GM21367 (cell line): ENCODE results near the gene FAM20C.
"Not testable (repeated sequence)": the region's sequence is repeated elsewhere in the genome, so short reads cannot be mapped to it uniquely, and the experiment has no call there.

Source experiments
- ATAC-seq: cut with Tn5 transposase; IDR thresholded peaks from one replicate; pipeline ENCODE4 v1.9.1; 2021; ENCODE audit not compliant: unreplicated experiment

The FAM20C gene

DNA sequence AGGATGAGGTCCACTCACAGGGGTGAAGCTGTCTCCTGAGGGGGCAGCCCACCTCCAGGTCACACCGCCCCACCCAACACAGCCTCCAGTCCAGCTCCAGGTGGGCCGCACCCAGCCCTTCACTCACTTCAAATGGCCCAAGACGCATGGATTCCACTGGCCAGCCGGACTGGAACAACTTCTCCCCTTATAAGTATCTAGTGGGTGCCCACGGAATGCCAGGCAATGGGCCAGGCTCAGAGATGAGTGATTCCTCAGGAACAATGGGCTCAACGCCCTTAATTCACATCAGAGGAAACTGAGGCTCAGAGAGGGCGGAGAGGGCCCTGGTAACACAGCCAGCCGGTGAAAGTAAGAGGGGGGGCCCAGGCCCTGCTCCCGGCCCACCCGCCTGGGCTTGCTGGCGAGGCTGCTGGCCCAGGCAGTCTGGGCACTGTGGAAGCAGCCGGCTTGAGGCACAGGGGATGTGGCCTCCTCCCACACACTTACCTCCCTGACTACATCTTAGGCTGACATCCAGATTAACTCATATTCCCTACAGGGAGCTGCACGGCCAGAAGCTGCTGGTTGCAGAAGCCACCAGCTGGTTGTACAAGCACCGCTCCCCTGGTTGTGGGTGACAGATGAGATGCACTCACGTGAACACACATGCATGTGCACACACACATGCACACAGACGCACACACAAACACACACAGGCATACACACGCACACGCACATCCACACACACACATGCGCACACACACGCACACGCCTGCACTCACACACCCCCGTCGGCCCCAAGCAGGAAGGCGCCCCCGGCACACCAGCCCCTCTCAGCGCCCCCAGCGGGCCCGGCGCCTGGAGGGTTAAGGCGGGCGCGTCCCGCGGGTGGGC is 1.0 kb upstream of the FAM20C start:
- ATAC-seq: no peak

DNA sequence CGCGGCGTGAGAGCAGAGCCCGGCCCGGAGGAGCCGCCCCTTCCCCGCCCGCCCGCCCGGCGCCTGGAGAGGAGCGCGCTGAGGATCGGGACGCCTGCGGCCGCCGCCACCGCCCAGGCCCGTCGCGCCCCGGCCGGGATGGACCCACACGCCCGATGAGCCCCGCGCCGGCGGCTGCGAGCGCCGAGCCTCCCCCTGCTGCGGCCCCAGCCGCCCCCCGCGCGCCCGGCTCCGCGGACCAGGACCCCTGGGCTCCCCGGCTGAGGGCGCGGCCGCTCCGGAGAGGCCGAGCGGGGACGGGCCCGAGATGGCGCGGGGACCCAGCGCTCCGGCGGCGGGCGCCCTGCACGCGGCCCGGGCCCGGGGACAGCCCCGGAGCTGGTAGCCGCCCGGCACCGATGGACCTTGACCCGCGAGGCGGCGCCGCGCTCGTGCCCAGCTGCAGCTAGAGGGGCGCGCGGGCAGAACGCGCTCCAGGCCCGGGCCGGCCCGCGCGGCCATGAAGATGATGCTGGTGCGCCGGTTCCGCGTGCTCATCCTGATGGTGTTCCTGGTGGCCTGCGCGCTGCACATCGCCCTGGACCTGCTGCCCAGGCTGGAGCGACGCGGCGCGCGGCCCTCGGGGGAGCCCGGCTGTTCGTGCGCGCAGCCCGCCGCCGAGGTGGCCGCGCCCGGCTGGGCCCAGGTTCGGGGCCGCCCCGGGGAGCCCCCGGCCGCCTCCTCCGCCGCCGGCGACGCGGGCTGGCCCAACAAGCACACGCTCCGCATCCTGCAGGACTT is 520 bp downstream of the FAM20C start:
- no peak for ATAC-seq

DNA sequence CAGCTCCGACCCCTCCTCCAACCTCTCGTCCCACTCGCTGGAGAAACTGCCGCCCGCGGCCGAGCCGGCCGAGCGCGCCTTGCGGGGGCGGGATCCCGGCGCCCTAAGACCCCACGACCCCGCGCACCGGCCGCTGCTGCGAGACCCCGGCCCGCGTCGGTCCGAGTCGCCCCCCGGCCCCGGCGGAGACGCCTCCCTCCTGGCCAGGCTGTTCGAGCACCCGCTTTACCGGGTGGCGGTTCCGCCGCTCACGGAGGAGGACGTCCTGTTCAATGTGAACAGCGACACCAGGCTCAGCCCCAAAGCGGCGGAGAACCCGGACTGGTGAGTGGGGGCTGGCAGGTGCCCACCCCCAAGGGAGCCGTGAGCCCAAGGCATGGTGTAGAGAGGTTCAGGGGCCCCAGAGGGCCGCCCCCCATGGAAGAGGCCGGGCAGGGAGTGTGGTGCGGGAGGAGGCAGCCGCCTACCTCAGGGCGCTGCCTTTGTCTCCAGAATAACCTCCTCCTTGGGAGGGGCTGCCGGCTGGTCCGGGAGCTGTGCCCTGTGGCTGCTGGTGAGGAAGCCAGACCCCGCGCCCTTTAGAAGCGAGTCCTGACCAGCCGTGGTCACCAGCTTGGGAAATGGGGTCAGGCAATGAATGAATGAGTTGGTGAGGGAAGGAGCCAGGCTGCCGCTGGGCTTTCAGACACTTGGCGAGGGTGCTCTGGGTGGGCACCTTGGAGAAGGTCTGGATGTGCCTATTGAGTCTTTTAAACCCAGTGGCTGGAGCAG is 1.3 kb downstream of the FAM20C start:
- ATAC-seq: no peak

GRCh38 chr7:194252-195009 is 2.1 kb downstream of the FAM20C start:
- ATAC-seq: no peak

- no peak for ATAC-seq
Observed at GRCh38 chr7:195010-195829, 2.8 kb downstream of the FAM20C start.

GRCh38 chr7:195830-196128 is 3.4 kb downstream of the FAM20C start:
- ATAC-seq: no peak

DNA sequence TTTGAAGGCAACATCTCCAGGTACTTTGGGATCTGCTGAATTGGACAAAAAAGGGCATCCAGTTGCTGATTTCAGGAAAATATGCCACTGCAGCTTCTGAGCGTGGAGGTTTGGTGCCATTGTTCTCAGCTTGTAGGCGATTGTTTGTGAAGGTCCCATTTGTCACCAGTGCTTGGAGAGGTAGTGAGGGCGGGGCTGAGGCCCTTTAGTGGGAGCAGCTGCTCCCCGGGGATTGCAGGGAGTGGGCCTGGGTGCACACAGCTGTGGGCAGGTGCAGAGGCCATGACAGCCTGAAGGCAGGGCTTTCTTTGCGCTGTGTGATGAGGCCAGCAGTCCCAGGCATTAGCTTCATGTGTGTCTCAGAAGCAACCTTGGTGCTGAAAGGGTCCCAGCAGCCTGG is 3.9 kb downstream of the FAM20C start:
- no peak for ATAC-seq

DNA sequence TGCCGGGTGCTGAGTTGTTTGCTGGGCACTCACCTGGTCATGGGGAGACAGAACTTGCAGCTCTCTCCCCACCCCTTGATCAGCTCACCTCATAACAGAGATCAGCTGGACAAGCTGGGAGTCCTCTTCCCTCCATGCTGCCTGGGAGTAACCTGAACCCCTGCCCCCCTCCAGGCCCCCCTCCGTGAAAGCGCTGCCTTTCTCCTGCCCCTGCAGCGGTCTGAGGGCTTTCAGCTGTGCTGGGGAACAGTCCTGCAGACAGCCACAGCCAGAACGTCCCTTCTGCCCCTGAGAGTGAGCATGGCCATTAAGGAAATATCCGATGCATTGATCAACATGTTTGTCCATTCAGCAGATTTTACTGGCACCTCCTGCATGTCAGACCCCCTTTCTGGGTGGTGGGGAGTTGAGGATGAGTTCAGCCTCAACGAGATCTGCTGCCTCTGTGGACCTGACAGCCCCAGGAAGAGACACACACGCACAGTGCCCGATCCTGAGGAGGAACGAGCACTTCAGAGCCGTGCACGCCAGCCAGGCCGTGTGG is 4.5 kb downstream of the FAM20C start:
- ATAC-seq: no peak

DNA sequence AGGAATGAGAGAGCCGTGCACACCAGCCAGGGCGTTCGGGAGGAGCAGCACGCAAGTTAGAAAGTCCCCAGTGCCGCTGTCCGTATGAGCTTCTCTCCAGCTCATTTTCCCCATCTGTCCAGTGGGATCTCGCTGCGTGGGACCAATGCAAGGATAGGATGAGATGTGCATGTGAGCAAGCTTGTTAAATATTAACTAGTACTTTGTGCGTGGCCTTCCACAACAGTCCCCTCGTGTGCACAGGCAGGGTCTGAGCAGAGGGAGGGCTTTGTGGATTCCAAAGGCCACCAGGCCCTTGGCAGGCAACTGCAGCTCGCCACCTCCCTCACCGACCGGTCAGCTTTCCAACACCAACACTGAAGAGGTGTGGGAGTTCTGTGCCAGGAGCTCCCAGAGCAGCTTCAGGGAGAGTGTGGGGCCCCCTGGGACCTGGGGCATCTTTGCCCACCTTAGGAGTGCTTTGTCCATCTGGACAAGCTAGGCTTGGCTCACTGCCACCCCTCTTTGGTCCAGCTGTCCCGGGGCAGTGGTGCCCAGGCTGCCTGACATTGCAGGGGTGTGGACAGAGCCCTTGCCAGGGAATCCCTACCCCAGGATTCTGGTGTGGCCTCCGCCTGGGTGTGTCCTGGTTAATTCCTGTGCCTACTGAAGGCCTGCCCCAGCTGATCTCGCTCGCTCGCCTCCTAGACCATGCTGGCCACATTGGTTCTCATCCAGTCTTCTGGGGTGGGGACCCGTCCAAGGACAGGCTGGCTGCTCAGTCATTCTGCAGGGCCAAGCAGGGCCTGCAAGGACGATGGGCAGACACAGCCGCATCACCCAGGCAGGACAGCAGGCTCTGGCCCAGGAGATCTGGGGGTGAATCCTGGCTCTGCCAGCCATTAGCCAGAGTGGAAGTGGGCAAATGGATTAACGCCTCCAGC is 5.3 kb downstream of the FAM20C start:
- no peak for ATAC-seq

GRCh38 chr7:199483-200249 is 7.3 kb downstream of the FAM20C start:
- no peak for ATAC-seq

- ATAC-seq: no peak
Observed at GRCh38 chr7:200290-200689, 7.9 kb downstream of the FAM20C start.

- no peak for ATAC-seq
Observed at GRCh38 chr7:200704-201103, 8.3 kb downstream of the FAM20C start.

DNA sequence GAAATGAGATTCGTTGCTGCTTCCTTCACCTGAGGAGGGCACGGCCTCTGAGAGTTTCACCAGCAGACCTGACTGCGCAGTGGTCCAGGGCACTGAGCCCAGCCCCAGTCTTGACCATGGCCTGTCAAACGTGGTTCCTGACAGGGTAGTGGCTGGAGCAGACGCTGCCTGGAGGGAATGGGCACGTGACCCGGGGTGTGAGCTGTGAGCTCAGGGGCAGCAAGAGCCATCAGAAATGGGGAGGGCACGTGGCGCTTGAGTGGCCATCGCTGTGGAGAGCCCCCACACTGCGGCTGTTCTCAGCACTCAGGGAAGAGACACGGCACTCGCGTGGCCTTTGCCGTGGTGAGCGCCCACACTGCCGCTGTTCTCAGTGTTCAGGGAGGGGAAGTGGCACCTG is 12.0 kb downstream of the FAM20C start:
- no peak for ATAC-seq

DNA sequence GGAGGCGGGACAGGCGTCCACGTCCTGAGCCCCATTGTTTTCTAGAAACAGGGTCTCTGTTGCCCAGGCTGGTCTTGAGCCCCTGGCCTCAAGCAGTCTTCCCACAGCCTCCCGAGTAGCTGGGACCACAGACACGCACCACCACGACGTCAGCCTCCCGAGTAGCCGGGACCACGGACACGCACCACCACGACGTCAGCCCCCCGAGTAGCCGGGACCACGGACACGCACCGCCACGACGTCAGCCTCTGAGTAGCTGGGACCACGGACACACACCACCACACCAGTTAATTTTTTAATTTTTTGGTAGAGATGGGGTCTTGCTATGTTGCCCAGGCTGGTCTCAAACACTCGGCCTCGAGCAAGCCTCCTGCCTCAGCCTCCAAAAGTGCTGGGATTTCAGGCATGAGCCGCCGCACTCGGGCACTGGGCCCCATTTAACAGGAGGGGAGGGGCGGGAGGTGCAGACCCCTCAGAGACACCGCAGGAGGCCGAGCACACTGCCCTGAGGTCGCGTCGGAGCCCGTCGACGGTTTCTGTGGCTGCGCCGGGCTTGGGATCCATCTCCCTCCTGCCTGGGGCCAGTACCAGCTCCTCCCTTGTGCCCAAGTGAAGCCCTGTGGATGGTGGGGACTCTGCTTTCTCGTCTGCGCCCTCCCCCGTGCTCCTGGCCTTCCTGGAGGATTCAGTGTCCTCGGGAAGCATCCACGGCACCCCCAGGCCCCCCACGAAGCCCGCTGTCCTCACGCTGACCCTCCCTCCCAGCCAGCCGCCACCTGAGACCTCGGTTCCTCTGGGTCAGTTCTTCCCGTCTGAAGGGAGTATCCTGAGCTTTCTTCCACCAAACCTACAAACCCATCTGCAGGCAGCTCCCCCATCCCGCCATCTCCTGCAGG is 13.0 kb downstream of the FAM20C start:
- ATAC-seq: no peak

- not testable (repeated sequence) for ATAC-seq
Observed at GRCh38 chr7:206351-206750, 14.0 kb downstream of the FAM20C start.

DNA sequence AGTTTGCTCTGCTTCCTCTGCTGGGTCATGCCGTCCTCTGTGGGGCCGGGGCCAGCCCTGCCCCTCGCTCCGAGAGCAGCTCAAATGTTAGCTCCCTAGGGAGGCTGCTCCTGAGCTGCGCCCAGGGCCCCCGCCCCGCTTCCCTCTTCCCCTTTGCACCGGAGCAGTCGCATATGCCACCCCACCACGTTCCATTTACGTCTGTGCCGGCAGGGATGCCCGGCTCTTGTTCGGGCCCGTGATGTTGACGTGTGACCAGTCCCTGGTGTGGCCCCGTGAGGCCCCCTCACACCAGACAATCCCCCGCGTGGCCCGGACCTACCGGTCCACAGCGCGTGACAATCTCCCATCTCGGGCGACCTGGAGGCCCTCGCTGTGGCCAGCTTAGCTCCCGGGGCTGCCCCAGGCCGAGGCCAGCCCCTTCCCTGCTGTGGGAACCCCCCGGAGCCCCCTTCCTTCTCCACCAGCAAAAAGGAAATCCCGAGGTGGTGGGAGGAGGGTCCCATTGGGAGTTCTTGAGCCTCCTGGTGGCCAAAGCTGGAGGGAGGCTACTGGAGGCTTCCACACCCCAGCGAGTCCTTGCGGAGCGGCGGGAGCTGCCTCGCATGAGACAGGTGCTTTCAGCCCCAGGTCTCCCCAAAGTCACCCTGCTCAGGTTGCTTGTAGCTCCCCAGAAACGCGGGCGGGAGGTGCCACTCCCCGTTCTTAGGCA is 15.2 kb downstream of the FAM20C start:
- ATAC-seq: no peak
